GM12891 (cell line): ENCODE measurements around the gene FARP1.

Experiments
- PAX5 ChIP-seq: IDR thresholded peaks from 2 replicates; pipeline ENCODE4 v1.6.1; 2011; ENCODE audit warnings: low read length, moderate library complexity, mild to moderate bottlenecking; ENCODE audit not compliant: insufficient read depth, severe bottlenecking
- POLR2A ChIP-seq: IDR thresholded peaks from 2 replicates; pipeline ENCODE4 v1.6.1; 2011; ENCODE audit warnings: low read depth, low read length, control low read depth
- POLR2AphosphoS5 ChIP-seq: IDR thresholded peaks from 2 replicates; pipeline ENCODE4 v1.6.1; 2011; ENCODE audit warnings: low read depth, low read length, control low read depth
- TAF1 ChIP-seq: IDR thresholded peaks from 2 replicates; pipeline ENCODE4 v1.6.1; 2011; ENCODE audit warnings: low read depth, low read length, control low read depth

- TF ChIP-seq POLR2A (no peak), TAF1 (no peak), POLR2AphosphoS5 (no peak), PAX5 (no peak)
Observed at GRCh38 chr13:98494769-98495168, 351.9 kb downstream of the FARP1 start.
